ENCODE results near the gene LAMB4. TPM values are rescaled to one million over a fixed set of nuclear protein-coding genes. Genes with fewer than 3 reads are reported as not detected.
A peak's percentile ranks its signal among the peaks of the same experiment; 100 is the strongest.

Gene LAMB4
- total and polyA plus RNA-seq, 2 donors (not counting 1 experiment from before 2014, with no cell fraction given): 0.17 to 0.57 TPM

DNA sequence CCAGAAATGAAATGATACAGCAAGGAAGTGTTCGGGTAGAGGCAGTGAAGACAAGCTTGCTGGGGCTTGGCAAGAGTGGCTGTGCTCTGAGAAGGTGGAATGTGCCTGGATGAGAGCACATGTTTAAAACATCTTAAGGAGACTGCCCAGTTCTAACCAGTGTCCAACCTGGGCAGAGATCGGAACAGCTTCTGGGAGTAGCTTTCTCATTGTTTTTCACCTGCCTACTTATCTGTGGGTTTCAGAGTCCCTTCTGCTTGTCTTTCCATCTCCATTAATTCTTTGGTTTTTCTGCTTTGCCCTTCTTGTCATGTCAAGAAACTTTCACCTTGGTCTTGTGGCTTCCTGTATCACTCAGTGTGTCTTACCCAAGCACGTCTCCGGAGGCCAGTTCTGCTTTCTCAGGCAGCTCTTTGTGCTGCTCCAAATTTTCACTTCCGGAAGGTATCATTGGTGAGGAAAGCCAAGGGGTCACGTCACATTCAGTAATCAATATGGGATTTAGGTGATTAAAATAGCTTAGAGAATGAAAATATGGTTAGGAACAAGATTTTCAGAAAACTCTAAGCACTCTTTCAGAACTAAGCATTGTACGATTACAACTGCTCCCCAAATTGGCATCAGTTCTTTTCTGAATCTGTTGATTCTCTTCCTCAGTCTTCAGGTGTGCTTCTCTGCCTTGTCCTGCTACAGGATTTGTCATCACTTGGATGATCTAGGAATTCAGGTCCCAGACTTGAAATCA is 5.5 kb upstream of the LAMB4 start:
- H3K79me2 ChIP-seq (ENCODE audit: control insufficient read depth, insufficient read depth, low read length): no peaks in the 10 kb centered on the region
- H3K27ac ChIP-seq (ENCODE audit: insufficient read depth, low read length): no peak overlapping the region
- no peak for TF ChIP-seq EZH2 (IDR thresholded peaks at IDR 0.05; ENCODE audit: low read length, missing control alignments)
- TF ChIP-seq, protein P1, sequence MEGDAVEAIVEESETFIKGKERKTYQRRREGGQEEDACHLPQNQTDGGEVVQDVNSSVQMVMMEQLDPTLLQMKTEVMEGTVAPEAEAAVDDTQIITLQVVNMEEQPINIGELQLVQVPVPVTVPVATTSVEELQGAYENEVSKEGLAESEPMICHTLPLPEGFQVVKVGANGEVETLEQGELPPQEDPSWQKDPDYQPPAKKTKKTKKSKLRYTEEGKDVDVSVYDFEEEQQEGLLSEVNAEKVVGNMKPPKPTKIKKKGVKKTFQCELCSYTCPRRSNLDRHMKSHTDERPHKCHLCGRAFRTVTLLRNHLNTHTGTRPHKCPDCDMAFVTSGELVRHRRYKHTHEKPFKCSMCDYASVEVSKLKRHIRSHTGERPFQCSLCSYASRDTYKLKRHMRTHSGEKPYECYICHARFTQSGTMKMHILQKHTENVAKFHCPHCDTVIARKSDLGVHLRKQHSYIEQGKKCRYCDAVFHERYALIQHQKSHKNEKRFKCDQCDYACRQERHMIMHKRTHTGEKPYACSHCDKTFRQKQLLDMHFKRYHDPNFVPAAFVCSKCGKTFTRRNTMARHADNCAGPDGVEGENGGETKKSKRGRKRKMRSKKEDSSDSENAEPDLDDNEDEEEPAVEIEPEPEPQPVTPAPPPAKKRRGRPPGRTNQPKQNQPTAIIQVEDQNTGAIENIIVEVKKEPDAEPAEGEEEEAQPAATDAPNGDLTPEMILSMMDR (conservative IDR thresholded peaks at IDR 0.05 in 1 of 2, IDR thresholded peaks at IDR 0.05 in 1 of 2; ENCODE audit: low read depth in 1 of 2, low read length in 2 of 2): no peak
- H3K9me3 ChIP-seq (ENCODE audit: control insufficient read depth, insufficient read depth, low read depth, low read length): no peaks in the 10 kb centered on the region
- H3K4me2 ChIP-seq (ENCODE audit: extremely low read depth, insufficient read depth, low read length): no peak overlapping the region
- no peaks in the 10 kb centered on the region for H3K36me3 ChIP-seq (ENCODE audit: control insufficient read depth, insufficient read depth, low read length)
- H2AFZ ChIP-seq (ENCODE audit: low read length): no peak overlapping the region
- no peaks in the 10 kb centered on the region for H3K4me1 ChIP-seq (ENCODE audit: control insufficient read depth, extremely low read depth, insufficient read depth, low read length)
- H4K20me1 ChIP-seq (ENCODE audit: control insufficient read depth, extremely low read depth, insufficient read depth, low read length): no peaks in the 10 kb centered on the region
- H3K27me3 ChIP-seq (ENCODE audit: control insufficient read depth, insufficient read depth, low read length): no peaks in the 10 kb centered on the region
- no peak overlapping the region for H3K9ac ChIP-seq (ENCODE audit: insufficient read depth, low read length)
- H3K4me3 ChIP-seq (replicated peaks in 1 of 4; ENCODE audit: control extremely low read depth in 1 of 4, insufficient read depth in 1 of 4, low read depth in 3 of 4, low read length in 4 of 4): no peak overlapping the region
- DNase-seq (ENCODE audit: low read depth in 2 of 2): no peak

DNA sequence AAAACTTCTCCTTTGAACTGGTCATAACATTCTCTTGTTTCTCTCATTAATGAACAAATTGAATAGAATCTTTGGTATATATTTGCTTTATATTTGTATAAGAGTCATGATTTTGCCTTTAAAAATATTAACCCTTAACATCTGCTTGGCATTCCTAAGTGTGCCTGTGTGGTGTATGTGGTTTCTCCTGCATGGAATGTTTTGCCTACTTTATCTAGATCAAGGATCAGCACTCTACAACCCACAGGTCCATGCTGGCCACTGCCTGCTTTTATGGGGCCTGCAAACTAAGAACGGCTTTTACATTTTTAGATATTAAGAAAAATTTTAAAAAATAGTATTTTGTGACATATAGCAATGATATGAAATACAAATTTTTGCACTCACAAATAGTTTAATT is 4.3 kb upstream of the LAMB4 start:
- peak in 1 of 2 donors; percentile 51 for DNase-seq (ENCODE audit: low read depth in 2 of 2)
- no peaks in the 10 kb centered on the region for H3K9me3 ChIP-seq (ENCODE audit: control insufficient read depth, insufficient read depth, low read depth, low read length)
- H3K4me2 ChIP-seq (ENCODE audit: extremely low read depth, insufficient read depth, low read length): no peak overlapping the region
- no peak overlapping the region for H3K27ac ChIP-seq (ENCODE audit: insufficient read depth, low read length)
- no peak overlapping the region for H3K4me3 ChIP-seq (replicated peaks in 1 of 4; ENCODE audit: control extremely low read depth in 1 of 4, insufficient read depth in 1 of 4, low read depth in 3 of 4, low read length in 4 of 4)
- no peaks in the 10 kb centered on the region for H3K27me3 ChIP-seq (ENCODE audit: control insufficient read depth, insufficient read depth, low read length)
- H3K79me2 ChIP-seq (ENCODE audit: control insufficient read depth, insufficient read depth, low read length): no peaks in the 10 kb centered on the region
- no peak overlapping the region for H3K9ac ChIP-seq (ENCODE audit: insufficient read depth, low read length)
- no peaks in the 10 kb centered on the region for H3K36me3 ChIP-seq (ENCODE audit: control insufficient read depth, insufficient read depth, low read length)
- H3K4me1 ChIP-seq (ENCODE audit: control insufficient read depth, extremely low read depth, insufficient read depth, low read length): no peaks in the 10 kb centered on the region
- no peak overlapping the region for H2AFZ ChIP-seq (ENCODE audit: low read length)
- TF ChIP-seq EZH2 (IDR thresholded peaks at IDR 0.05; ENCODE audit: low read length, missing control alignments): no peak
- TF ChIP-seq, protein P1 (conservative IDR thresholded peaks at IDR 0.05 in 1 of 2, IDR thresholded peaks at IDR 0.05 in 1 of 2; ENCODE audit: low read depth in 1 of 2, low read length in 2 of 2): no peak
- no peaks in the 10 kb centered on the region for H4K20me1 ChIP-seq (ENCODE audit: control insufficient read depth, extremely low read depth, insufficient read depth, low read length)

DNA sequence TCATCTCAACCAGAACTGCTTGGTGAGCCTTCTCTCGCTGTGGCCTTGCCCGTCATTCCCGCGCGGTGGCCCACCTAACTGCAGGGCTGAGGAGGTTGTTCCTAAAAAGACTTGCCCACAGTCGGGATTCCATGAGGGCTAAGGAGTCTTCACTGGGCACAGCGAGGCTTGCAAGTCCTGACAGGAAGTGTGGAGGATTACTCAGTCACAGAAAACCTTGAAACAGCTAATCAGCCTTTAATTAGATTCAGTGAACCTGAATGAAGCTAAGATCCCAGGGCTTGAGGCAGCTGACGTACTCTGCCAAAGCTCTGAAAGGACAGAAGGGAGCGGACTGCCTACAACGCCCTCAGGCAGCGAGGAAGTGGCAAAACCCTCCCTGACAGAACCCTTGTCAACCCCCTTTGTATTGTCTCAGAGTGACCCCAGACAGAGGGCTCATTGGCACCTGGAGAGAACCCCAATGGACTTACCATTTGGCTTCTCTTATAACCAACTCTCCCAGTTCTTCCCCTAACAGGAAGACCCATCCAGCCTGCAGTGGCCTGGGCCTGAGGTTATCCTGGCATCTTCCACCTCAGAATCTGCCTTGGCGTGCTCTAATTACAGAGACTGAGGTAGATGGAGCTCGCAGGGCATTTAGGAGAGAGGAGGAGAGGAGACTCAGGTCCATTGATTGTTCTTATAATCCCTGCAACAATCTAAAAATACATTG is 2.5 kb upstream of the LAMB4 start:
- TF ChIP-seq EZH2 (IDR thresholded peaks at IDR 0.05; ENCODE audit: low read length, missing control alignments): no peak
- TF ChIP-seq, protein P1 (conservative IDR thresholded peaks at IDR 0.05 in 1 of 2, IDR thresholded peaks at IDR 0.05 in 1 of 2; ENCODE audit: low read depth in 1 of 2, low read length in 2 of 2): no peak
- Histone ChIP-seq H3K4me3 (replicated peaks in 1 of 4; ENCODE audit: control extremely low read depth in 1 of 4, insufficient read depth in 1 of 4, low read depth in 3 of 4, low read length in 4 of 4) (no peak overlapping the region), H3K36me3 (ENCODE audit: control insufficient read depth, insufficient read depth, low read length) (no peaks in the 10 kb centered on the region), H3K27ac (ENCODE audit: insufficient read depth, low read length) (no peak overlapping the region), H3K4me1 (ENCODE audit: control insufficient read depth, extremely low read depth, insufficient read depth, low read length) (no peaks in the 10 kb centered on the region), H3K27me3 (ENCODE audit: control insufficient read depth, insufficient read depth, low read length) (no peaks in the 10 kb centered on the region), H3K4me2 (ENCODE audit: extremely low read depth, insufficient read depth, low read length) (no peak overlapping the region), H3K9ac (ENCODE audit: insufficient read depth, low read length) (no peak overlapping the region), H3K9me3 (ENCODE audit: control insufficient read depth, insufficient read depth, low read depth, low read length) (no peaks in the 10 kb centered on the region), H3K79me2 (ENCODE audit: control insufficient read depth, insufficient read depth, low read length) (no peaks in the 10 kb centered on the region), H2AFZ (ENCODE audit: low read length) (no peak overlapping the region), H4K20me1 (ENCODE audit: control insufficient read depth, extremely low read depth, insufficient read depth, low read length) (no peaks in the 10 kb centered on the region)
- peak in 1 of 2 donors; percentile 74 for DNase-seq (ENCODE audit: low read depth in 2 of 2)
